ENCODE measurements around the gene DNAH6.

DNAH6 gene

GRCh38 chr2:84628486-84628885, 112.2 kb downstream of the DNAH6 start:
- no peak for DNase-seq (ENCODE audit: low spot score)

- DNase-seq (ENCODE audit: low spot score): no peak
Measured at GRCh38 chr2:84629550-84629949, 113.3 kb downstream of the DNAH6 start.

- peak; percentile 34 for DNase-seq (ENCODE audit: low spot score)
Measured at GRCh38 chr2:84631047-84631446, 114.7 kb downstream of the DNAH6 start.

GRCh38 chr2:84631985-84632384, 115.7 kb downstream of the DNAH6 start:
- no peak for DNase-seq (ENCODE audit: low spot score)

GRCh38 chr2:84636080-84636971, 120.0 kb downstream of the DNAH6 start:
- DNase-seq (ENCODE audit: low spot score): no peak

GRCh38 chr2:84639751-84640150, 123.5 kb downstream of the DNAH6 start:
- no peak for DNase-seq (ENCODE audit: low spot score)

GRCh38 chr2:84640411-84640810, 124.1 kb downstream of the DNAH6 start:
- DNase-seq (ENCODE audit: low spot score): no peak

- DNase-seq (ENCODE audit: low spot score): no peak
Measured at GRCh38 chr2:84641021-84641420, 124.7 kb downstream of the DNAH6 start.

GRCh38 chr2:84643991-84644390, 127.7 kb downstream of the DNAH6 start:
- DNase-seq (ENCODE audit: low spot score): no peak

- no peak for DNase-seq (ENCODE audit: low spot score)
Measured at GRCh38 chr2:84646514-84646913, 130.2 kb downstream of the DNAH6 start.

- DNase-seq (ENCODE audit: low spot score): no peak
Measured at GRCh38 chr2:84647267-84647666, 131.0 kb downstream of the DNAH6 start.

- no peak for DNase-seq (ENCODE audit: low spot score)
Measured at GRCh38 chr2:84649058-84649457, 132.8 kb downstream of the DNAH6 start.

GRCh38 chr2:84649487-84650142, 133.3 kb downstream of the DNAH6 start:
- DNase-seq (ENCODE audit: low spot score): peak; percentile 22

GRCh38 chr2:84652431-84652830, 136.1 kb downstream of the DNAH6 start:
- peak; percentile 19 for DNase-seq (ENCODE audit: low spot score)

- no peak for DNase-seq (ENCODE audit: low spot score)
Measured at GRCh38 chr2:84653302-84653701, 137.0 kb downstream of the DNAH6 start.

- DNase-seq (ENCODE audit: low spot score): no peak
Measured at GRCh38 chr2:84654414-84654813, 138.1 kb downstream of the DNAH6 start.

GRCh38 chr2:84669122-84669521, 152.8 kb downstream of the DNAH6 start:
- no peak for DNase-seq (ENCODE audit: low spot score)

- DNase-seq (ENCODE audit: low spot score): no peak
Measured at GRCh38 chr2:84674099-84674498, 157.8 kb downstream of the DNAH6 start.

- DNase-seq (ENCODE audit: low spot score): no peak
Measured at GRCh38 chr2:84674586-84674985, 158.3 kb downstream of the DNAH6 start.

- DNase-seq (ENCODE audit: low spot score): no peak
Measured at GRCh38 chr2:84676295-84676694, 160.0 kb downstream of the DNAH6 start.

- no peak for DNase-seq (ENCODE audit: low spot score)
Measured at GRCh38 chr2:84678214-84678613, 161.9 kb downstream of the DNAH6 start.

- peak; percentile 8 for DNase-seq (ENCODE audit: low spot score)
Measured at GRCh38 chr2:84686783-84687476, 170.6 kb downstream of the DNAH6 start.
